Measurements from ENCODE around the gene WDR81. TPM values are rescaled to one million over a fixed set of nuclear protein-coding genes. Genes with fewer than 3 reads are reported as not detected.

Gene WDR81
- total RNA-seq, 4 donors from 2014 or later = 26.1 to 73.7 (median 35.7) TPM

- no peak for DNase-seq
- intact Hi-C loops (cut with DNase I; ENCODE audit: low total_unique reads) = no loop called here
- peak overlapping the region in 3 of 4 donors; percentile 78 to 87 (median 87) for H3K4me3 ChIP-seq
- no peaks in the 10 kb centered on the region for H3K9me3 ChIP-seq
- no peak for TF ChIP-seq EP300 (IDR thresholded peaks at IDR 0.05; ENCODE audit: low read depth)
- TF ChIP-seq POLR2AphosphoS5 (IDR thresholded peaks at IDR 0.05) = no peak
- no peak for TF ChIP-seq POLR2A (IDR thresholded peaks at IDR 0.05)
- no peak for TF ChIP-seq CTCF (IDR thresholded peaks at IDR 0.05)
- in situ Hi-C loops (cut with MboI; ENCODE audit: low pct_ligation_motif_present in 1 of 4, low pct_unique_long_range_greater_than_20kb in 1 of 4, low sequenced_read_pairs in 3 of 4) = loop anchor here in 2 of 4 donors (10.0 kb wide), 1 partner anchor 59 kb away; no protein-coding TSS in a partner anchor
- no peaks in the 10 kb centered on the region for H3K36me3 ChIP-seq
- H3K4me1 ChIP-seq = peaks cover 18 to 55% (median 30%) of the 10 kb centered on the region in 4 donors
- peak overlapping the region in 3 of 4 donors; percentile 87 to 89 (median 88) for H3K27ac ChIP-seq
- no peaks in the 10 kb centered on the region for H3K27me3 ChIP-seq
- WGBS, 2 donors (ENCODE audit: low coverage in 1 of 2) = 95% methylated on average over 51 of the region's 54 CpGs; no CpG with 5 or more reads in 1 of the 2 donors
Measured at GRCh38 chr17:1725642-1726511, 1.4 kb downstream of the WDR81 start.

DNA sequence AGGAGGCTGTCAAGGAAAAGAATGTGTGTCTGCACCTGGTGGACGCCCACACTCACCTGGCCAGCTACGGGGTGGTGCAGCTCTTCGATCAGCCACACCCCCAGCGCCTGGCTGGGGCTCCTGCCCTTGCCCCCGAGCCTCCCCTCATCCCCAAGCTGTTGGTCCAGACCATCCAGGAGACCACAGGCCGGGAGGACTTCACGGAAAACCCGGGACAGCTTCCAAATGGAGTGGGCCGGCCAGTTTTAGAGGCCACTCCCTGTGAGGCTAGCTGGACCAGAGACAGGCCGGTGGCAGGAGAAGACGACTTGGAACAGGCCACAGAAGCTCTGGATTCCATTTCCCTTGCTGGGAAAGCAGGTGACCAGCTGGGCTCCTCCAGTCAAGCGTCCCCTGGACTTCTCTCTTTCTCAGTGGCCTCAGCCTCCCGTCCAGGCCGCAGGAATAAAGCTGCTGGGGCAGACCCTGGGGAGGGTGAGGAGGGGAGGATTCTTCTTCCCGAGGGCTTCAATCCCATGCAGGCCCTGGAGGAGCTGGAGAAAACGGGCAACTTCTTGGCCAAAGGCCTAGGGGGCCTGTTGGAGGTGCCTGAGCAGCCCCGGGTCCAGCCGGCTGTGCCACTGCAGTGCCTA is 2.2 kb downstream of the WDR81 start:
- WGBS, 2 donors (ENCODE audit: low coverage in 1 of 2) = 80% methylated on average over 16 of the region's 18 CpGs; no CpG with 5 or more reads in 1 of the 2 donors
- Histone ChIP-seq H3K4me1 (peaks cover 19 to 52% (median 28%) of the 10 kb centered on the region in 4 donors), H3K27me3 (no peaks in the 10 kb centered on the region), H3K4me3 (no peak overlapping the region), H3K9me3 (no peaks in the 10 kb centered on the region), H3K36me3 (no peaks in the 10 kb centered on the region), H3K27ac (no peak overlapping the region)
- no peak for TF ChIP-seq EP300 (IDR thresholded peaks at IDR 0.05; ENCODE audit: low read depth)
- no peak for TF ChIP-seq CTCF (IDR thresholded peaks at IDR 0.05)
- no peak for TF ChIP-seq POLR2AphosphoS5 (IDR thresholded peaks at IDR 0.05)
- no peak for TF ChIP-seq POLR2A (IDR thresholded peaks at IDR 0.05)
- no peak for DNase-seq
- in situ Hi-C loops (cut with MboI; ENCODE audit: low pct_ligation_motif_present in 1 of 4, low pct_unique_long_range_greater_than_20kb in 1 of 4, low sequenced_read_pairs in 3 of 4) = loop anchor here in 2 of 4 donors (10.0 kb wide), 1 partner anchor 58 kb away; no protein-coding TSS in a partner anchor
- intact Hi-C loops (cut with DNase I; ENCODE audit: low total_unique reads) = no loop called here

- 86% methylated on average over 11 of the region's 21 CpGs; no CpG with 5 or more reads in 1 of the 2 donors for WGBS, 2 donors (ENCODE audit: low coverage in 1 of 2)
- H3K36me3 ChIP-seq = no peaks in the 10 kb centered on the region
- no peaks in the 10 kb centered on the region for H3K27me3 ChIP-seq
- intact Hi-C loops (cut with DNase I; ENCODE audit: low total_unique reads) (no loop called here), in situ Hi-C loops (cut with MboI; ENCODE audit: low pct_ligation_motif_present in 1 of 4, low pct_unique_long_range_greater_than_20kb in 1 of 4, low sequenced_read_pairs in 3 of 4) (loop anchor here in 2 of 4 donors (10.0 kb wide), 1 partner anchor 57 kb away; no protein-coding TSS in a partner anchor)
- no peaks in the 10 kb centered on the region for H3K9me3 ChIP-seq
- TF ChIP-seq POLR2AphosphoS5 (IDR thresholded peaks at IDR 0.05) (no peak), CTCF (IDR thresholded peaks at IDR 0.05) (no peak), EP300 (IDR thresholded peaks at IDR 0.05; ENCODE audit: low read depth) (no peak), POLR2A (IDR thresholded peaks at IDR 0.05) (no peak)
- no peak overlapping the region for H3K27ac ChIP-seq
- no peak overlapping the region for H3K4me3 ChIP-seq
- peaks cover 19 to 52% (median 28%) of the 10 kb centered on the region in 4 donors for H3K4me1 ChIP-seq
- no peak for DNase-seq
Measured at GRCh38 chr17:1727258-1727789, 2.8 kb downstream of the WDR81 start.

Measured in transverse colon (tissue), 4 donors.